ENCODE results near the gene MMP23B. TPM values are rescaled to one million over a fixed set of nuclear protein-coding genes. Genes with fewer than 3 reads are reported as not detected.

The MMP23B gene
- total RNA-seq, 4 donors from 2014 or later: 1.8 to 5.9 (median 4.1) TPM

DNA sequence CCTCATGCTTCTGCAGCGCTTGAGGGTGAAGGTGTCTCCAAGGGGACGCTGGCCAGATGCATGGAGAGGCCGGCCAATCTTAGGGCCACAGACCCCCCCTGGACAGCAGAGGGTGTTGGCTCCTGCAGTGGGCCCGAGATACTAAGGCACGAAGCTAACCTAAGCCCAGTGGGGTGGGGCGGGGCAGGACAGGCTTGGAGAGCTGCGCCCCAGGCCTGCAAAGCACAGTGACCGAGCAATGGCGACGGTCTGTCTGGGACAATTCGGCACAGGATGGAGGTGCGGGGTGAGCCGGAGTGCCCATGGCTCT, 33.3 kb upstream of the MMP23B start:
- no peak overlapping the region for H3K27ac ChIP-seq
- DNase-seq: no peak
- H3K4me3 ChIP-seq: no peak overlapping the region
- H3K27me3 ChIP-seq: peaks cover 0 to 14% of the 10 kb centered on the region in 2 donors
- H3K36me3 ChIP-seq: no peaks in the 10 kb centered on the region
- TF ChIP-seq POLR2A (IDR thresholded peaks at IDR 0.05): no peak
- TF ChIP-seq, protein P1, sequence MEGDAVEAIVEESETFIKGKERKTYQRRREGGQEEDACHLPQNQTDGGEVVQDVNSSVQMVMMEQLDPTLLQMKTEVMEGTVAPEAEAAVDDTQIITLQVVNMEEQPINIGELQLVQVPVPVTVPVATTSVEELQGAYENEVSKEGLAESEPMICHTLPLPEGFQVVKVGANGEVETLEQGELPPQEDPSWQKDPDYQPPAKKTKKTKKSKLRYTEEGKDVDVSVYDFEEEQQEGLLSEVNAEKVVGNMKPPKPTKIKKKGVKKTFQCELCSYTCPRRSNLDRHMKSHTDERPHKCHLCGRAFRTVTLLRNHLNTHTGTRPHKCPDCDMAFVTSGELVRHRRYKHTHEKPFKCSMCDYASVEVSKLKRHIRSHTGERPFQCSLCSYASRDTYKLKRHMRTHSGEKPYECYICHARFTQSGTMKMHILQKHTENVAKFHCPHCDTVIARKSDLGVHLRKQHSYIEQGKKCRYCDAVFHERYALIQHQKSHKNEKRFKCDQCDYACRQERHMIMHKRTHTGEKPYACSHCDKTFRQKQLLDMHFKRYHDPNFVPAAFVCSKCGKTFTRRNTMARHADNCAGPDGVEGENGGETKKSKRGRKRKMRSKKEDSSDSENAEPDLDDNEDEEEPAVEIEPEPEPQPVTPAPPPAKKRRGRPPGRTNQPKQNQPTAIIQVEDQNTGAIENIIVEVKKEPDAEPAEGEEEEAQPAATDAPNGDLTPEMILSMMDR (IDR thresholded peaks at IDR 0.05): no peak
- H3K4me1 ChIP-seq: peaks cover 0 to 22% (median 6%) of the 10 kb centered on the region in 4 donors
- no peaks in the 10 kb centered on the region for H3K9me3 ChIP-seq

DNA sequence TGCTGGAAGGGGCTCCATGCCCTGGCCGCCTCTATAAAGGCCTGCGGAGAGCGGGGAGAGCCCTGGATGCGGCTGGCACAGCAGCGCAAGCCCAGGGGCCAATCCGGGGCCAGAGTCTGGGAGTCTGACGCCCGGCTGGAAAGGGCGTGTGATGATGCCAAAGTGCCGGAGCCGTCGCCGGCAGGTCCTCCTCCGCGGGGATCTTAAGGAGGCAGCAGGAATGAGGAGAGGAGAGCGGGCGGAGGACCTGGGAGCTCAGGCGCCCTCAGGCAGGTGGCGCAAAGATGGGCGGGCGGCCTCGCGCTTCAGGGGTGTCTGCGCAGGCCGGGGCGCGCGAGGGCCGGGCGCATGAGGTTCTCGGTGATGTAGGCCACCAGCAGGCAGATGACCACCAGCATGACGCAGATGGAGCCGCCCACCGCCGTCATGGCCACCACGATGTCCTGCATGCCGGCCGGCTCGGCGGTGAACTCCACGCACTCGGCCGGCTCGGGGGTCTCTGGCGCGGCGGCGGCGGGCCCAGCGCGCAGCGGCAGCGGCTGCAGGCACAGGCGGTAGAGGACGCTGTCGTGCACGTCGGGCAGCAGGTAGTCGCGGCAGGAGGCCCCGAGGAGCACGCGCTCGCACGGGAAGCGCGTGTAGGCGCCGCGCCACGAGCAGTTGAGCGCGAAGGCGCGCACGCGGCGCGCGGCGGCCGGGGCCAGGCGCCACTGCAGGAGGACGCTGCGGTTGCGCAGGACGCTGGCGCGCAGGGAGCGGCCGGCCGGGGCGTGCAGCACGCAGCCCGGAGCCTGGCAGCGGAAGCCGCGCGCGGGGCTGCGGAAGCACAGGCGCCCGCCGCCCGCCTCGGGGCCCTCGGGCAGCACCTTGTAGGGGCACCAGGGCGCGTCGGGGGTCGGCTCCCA, 32.7 kb upstream of the MMP23B start:
- peak in 2 of 3 donors; percentile 45 to 51 for DNase-seq
- no peak overlapping the region for H3K27ac ChIP-seq
- H3K27me3 ChIP-seq: peaks cover 0 to 14% of the 10 kb centered on the region in 2 donors
- no peak for TF ChIP-seq POLR2A (IDR thresholded peaks at IDR 0.05)
- TF ChIP-seq, protein P1 (IDR thresholded peaks at IDR 0.05): peak in 3 of 6 experiments; percentile 9 to 22 (median 14)
- H3K36me3 ChIP-seq: no peaks in the 10 kb centered on the region
- H3K9me3 ChIP-seq: no peaks in the 10 kb centered on the region
- peak overlapping the region in 3 of 4 donors; percentile 42 to 51 (median 47) for H3K4me3 ChIP-seq
- H3K4me1 ChIP-seq: peaks cover 0 to 22% (median 6%) of the 10 kb centered on the region in 4 donors

DNA sequence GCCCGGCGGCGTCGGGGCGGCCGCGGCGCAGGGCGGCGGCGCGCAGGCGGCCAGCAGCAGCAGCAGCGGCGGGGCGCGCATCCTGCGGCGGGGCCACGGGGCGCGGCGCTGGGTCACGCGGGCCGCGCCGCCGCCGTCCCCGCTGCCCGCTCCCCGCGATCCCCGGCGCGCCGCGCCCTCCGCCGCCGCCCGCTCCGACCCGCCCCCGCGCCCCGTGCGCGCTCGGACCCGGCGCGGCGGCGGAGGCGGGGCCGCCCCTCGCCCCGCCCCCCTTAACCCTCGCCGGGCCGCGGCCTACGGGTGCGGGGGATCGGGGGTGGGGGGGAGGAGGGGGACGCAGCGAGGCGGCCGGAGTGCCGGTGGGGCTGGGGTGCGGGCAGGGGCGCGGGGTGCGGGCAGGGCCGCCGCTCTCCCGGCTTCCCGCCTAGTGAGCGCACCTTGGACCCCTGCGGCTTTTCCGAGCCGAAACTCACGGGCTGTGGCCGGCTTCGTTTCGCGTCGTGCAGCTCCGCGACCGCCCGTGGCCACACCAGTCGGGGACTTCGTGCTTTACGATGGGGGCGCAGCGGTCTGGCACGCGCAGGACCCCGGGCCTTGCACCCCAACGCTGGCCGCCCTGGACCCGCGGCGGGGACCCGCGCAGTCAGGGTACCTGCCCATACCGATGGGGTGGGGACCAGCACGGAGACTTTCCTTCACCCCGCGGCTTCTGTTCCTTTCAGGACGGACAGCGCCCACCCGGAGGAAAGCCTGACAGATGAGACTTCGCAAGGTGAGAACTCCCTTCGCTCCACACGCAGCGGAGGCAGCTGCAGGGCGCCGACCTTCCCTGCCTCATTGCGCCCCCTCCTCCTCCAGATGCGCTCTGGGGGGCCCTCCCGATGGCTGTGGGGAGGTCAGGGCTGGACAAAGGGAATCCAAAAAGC, 31.8 kb upstream of the MMP23B start, which contains the start of gene FNDC10:
Gene FNDC10 (minus strand): TSS at position 201 of the 926 bp plus-strand sequence. CDS start 120 bp downstream, at position 81.
- Histone ChIP-seq H3K4me3 (peak within 1 kb of the TSS; percentile 23 to 59 (median 53)), H3K27ac (no peak within 1 kb of the TSS), H3K4me1 (peaks cover 0 to 22% (median 6%) of the 10 kb centered on the region in 4 donors), H3K27me3 (peaks cover 0 to 14% of the 10 kb centered on the region in 2 donors), H3K9me3 (no peaks in the 10 kb centered on the region), H3K36me3 (no peaks in the 10 kb centered on the region)
- peak in 1 of 3 donors; percentile 52 for DNase-seq
- TF ChIP-seq, protein P1 (IDR thresholded peaks at IDR 0.05): no peak
- no peak for TF ChIP-seq POLR2A (IDR thresholded peaks at IDR 0.05)

GRCh38 chr1:1600861-1601563, 31.0 kb upstream of the MMP23B start:
- TF ChIP-seq, protein P1 (IDR thresholded peaks at IDR 0.05): no peak
- no peak for TF ChIP-seq POLR2A (IDR thresholded peaks at IDR 0.05)

More at GRCh38 chr1:1600861-1601563, 31.0 kb upstream of the MMP23B start:
- Histone ChIP-seq H3K27me3 (peaks cover 0 to 14% of the 10 kb centered on the region in 2 donors), H3K36me3 (no peaks in the 10 kb centered on the region), H3K9me3 (no peaks in the 10 kb centered on the region), H3K4me3 (peak overlapping the region in 1 of 4 donors; percentile 59), H3K27ac (no peak overlapping the region), H3K4me1 (peaks cover 0 to 22% (median 6%) of the 10 kb centered on the region in 4 donors)
- peak in 1 of 3 donors; percentile 45 for DNase-seq

Data from Peyer's patch (tissue), 4 donors.